Testis (tissue), 2 donors: Measurements from ENCODE around the gene TTC28.

Experiments
- POLR2A ChIP-seq: fragments of 450-650 bp; IDR thresholded peaks from one replicate; pipeline ENCODE4 v1.6.1; 2017; ENCODE audit warnings: antibody characterized with exemption, mild to moderate bottlenecking, moderate library complexity
- TF ChIP-seq, protein P1 (sequence below), 3 experiments: fragments of 450-650 bp in 2 of 3; fragments of 200-600 bp in 1 of 3; sonication (generic) in 1 of 3; IDR thresholded peaks; one replicate each; pipeline ENCODE4 v1.5.1; 2016 to 2019; ENCODE audit warnings: antibody characterized with exemption in 3 of 3, mild to moderate bottlenecking in 2 of 3, moderate library complexity in 1 of 3

DNA sequence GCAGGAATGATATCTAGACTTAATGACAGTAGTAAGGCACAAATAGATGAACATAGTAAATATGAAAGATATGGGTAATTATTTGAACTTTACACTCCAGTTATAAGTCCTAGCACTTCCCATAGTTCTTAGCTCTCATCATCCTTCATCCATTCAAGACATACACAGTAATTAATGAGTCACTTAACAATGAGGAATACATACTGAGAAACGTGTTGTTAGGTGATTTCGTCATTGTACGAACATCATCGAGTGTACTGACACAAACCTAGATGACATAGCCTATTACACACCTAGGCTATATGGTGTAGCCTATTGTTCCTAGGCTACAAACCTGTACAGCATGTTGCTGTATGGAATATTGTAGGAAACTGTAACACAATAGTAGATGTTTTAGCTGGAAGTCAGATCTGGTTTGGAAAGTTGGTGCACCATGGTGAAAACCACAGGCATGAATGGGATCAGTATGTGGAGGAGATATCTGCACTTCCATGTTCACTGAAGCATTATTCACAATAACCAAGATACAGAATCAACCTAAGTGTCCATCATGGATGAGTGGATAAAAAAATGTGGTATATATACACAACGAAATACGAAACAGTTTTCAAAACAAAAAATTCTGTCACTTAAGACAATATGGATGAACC, 530.7 kb downstream of the TTC28 start:
- TF ChIP-seq, protein P1, sequence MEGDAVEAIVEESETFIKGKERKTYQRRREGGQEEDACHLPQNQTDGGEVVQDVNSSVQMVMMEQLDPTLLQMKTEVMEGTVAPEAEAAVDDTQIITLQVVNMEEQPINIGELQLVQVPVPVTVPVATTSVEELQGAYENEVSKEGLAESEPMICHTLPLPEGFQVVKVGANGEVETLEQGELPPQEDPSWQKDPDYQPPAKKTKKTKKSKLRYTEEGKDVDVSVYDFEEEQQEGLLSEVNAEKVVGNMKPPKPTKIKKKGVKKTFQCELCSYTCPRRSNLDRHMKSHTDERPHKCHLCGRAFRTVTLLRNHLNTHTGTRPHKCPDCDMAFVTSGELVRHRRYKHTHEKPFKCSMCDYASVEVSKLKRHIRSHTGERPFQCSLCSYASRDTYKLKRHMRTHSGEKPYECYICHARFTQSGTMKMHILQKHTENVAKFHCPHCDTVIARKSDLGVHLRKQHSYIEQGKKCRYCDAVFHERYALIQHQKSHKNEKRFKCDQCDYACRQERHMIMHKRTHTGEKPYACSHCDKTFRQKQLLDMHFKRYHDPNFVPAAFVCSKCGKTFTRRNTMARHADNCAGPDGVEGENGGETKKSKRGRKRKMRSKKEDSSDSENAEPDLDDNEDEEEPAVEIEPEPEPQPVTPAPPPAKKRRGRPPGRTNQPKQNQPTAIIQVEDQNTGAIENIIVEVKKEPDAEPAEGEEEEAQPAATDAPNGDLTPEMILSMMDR (IDR thresholded peaks at IDR 0.05): no peak
- no peak for TF ChIP-seq POLR2A
